ENCODE measurements around the gene ELP2. TPM values are rescaled to one million over a fixed set of nuclear protein-coding genes. Genes with fewer than 3 reads are reported as not detected.
"Not testable (repeated sequence)": the region's sequence is repeated elsewhere in the genome, so short reads cannot be mapped to it uniquely, and the experiment has no call there.

The ELP2 gene, protein sequence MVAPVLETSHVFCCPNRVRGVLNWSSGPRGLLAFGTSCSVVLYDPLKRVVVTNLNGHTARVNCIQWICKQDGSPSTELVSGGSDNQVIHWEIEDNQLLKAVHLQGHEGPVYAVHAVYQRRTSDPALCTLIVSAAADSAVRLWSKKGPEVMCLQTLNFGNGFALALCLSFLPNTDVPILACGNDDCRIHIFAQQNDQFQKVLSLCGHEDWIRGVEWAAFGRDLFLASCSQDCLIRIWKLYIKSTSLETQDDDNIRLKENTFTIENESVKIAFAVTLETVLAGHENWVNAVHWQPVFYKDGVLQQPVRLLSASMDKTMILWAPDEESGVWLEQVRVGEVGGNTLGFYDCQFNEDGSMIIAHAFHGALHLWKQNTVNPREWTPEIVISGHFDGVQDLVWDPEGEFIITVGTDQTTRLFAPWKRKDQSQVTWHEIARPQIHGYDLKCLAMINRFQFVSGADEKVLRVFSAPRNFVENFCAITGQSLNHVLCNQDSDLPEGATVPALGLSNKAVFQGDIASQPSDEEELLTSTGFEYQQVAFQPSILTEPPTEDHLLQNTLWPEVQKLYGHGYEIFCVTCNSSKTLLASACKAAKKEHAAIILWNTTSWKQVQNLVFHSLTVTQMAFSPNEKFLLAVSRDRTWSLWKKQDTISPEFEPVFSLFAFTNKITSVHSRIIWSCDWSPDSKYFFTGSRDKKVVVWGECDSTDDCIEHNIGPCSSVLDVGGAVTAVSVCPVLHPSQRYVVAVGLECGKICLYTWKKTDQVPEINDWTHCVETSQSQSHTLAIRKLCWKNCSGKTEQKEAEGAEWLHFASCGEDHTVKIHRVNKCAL
- total RNA-seq (2014; rRNA removed; shearing (Covaris generic)): 48.1 and 50.5 TPM in 2 replicates
- 39.7 and 40.3 TPM in 2 replicates for total RNA-seq (2022)
- Bru-seq, nascent RNA: percentile 76 among the genes with signal in this experiment
- BruChase-seq, experiment 1, labeled RNA remaining after a 6-hour chase: percentile 72 among the genes with signal in this experiment
- BruChase-seq, experiment 2, labeled RNA remaining after a 2-hour chase: percentile 77 among the genes with signal in this experiment
- long read RNA-seq, full-length matches to known transcripts: 36 of 49 reads
- long read RNA-seq, partial matches to known transcripts: 3 of 49 reads
- long read RNA-seq, other reads (novel, unspliced or antisense): 10 of 49 reads

DNA sequence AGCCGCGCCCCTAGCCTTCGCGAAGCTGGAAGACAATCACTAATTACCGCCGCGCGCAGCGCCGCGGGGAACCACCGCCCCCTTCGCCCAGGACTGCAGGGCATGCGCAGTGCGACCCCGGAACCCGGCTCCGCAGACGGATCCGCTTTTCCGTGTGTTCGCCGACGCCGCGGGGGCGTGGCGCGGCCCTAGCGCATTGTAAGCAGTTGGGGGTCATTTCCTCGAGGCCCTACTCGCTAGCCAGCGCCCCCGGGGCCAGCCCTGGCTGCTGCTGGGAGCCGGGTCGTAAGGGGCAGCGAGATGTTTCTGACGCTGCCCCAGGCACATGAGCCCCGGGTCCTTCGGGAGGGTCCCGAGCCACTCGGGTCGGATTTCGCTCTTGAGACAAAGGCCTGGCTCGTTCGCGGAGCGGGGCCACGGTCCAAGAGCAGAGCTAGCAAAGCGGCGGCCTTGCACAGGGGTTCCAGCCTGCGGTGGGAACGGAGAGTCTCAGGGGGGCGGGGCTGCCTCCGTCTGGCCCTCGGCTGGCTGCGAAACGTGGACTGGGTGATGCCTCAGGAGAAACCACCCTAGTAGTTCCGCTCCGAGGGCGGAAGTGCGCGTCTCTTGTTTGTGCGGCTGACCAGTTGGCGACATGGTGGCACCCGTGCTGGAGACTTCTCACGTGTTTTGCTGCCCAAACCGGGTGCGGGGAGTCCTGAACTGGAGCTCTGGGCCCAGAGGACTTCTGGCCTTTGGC is at the start of gene ELP2, which contains the start of gene SLC39A6:
ELP2 (plus strand) TSS at position 600 of the 739 bp plus-strand sequence; CDS start at position 635, 35 bp downstream.
SLC39A6 (minus strand) TSS at position 41 of the 739 bp plus-strand sequence. CDS start 2,333 bp downstream, outside the sequence.
- no peaks in the 10 kb centered on the region for H3K9me3 ChIP-seq (ENCODE audit: low read length)
- peak within 1 kb of the TSS; percentile 84 for H3K27ac ChIP-seq (ENCODE audit: low read depth, low read length, poor library complexity, severe bottlenecking)
- H2AFZ ChIP-seq (ENCODE audit: low read length): peak within 1 kb of the TSS; percentile 96
- BruUV-seq (replicated peaks): no TSS peak
- H3K4me3 ChIP-seq (ENCODE audit: low read depth, low read length, poor library complexity, severe bottlenecking): peak within 1 kb of the TSS; percentile 97
- H3K4me1 ChIP-seq (ENCODE audit: insufficient read depth, low read length, poor library complexity, severe bottlenecking): peaks cover 21% of the 10 kb centered on the region
- DNase-seq (ENCODE audit: low spot score): peak; percentile 91
- ChIA-PET CTCF (ENCODE audit: unreplicated experiment) (interaction anchor here (0.5 kb wide), 1 partner anchor 60 kb away, joined by 3 read pairs; no protein-coding TSS in a partner anchor), POLR2A (interaction anchor here (0.6 to 1.4 kb wide), 3 partner anchors 31 to 63 kb away, joined by 3 to 6 read pairs (median 4); no protein-coding TSS in a partner anchor)
- peaks cover 54% of the 10 kb centered on the region for H3K79me2 ChIP-seq (ENCODE audit: insufficient read depth, low read depth, low read length)
- H3K36me3 ChIP-seq (ENCODE audit: insufficient read depth, low read length): peaks cover 16% of the 10 kb centered on the region
- TF ChIP-seq, protein P1, sequence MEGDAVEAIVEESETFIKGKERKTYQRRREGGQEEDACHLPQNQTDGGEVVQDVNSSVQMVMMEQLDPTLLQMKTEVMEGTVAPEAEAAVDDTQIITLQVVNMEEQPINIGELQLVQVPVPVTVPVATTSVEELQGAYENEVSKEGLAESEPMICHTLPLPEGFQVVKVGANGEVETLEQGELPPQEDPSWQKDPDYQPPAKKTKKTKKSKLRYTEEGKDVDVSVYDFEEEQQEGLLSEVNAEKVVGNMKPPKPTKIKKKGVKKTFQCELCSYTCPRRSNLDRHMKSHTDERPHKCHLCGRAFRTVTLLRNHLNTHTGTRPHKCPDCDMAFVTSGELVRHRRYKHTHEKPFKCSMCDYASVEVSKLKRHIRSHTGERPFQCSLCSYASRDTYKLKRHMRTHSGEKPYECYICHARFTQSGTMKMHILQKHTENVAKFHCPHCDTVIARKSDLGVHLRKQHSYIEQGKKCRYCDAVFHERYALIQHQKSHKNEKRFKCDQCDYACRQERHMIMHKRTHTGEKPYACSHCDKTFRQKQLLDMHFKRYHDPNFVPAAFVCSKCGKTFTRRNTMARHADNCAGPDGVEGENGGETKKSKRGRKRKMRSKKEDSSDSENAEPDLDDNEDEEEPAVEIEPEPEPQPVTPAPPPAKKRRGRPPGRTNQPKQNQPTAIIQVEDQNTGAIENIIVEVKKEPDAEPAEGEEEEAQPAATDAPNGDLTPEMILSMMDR (conservative IDR thresholded peaks at IDR 0.05; ENCODE audit: low read length): no peak
- no peak for TF ChIP-seq EZH2phosphoT487 (IDR thresholded peaks at IDR 0.05; ENCODE audit: borderline replicate concordance, low read depth, low read length)
- no peaks in the 10 kb centered on the region for H3K9me2 ChIP-seq (ENCODE audit: insufficient read depth, low read length)
- intact Hi-C loops (cut with micrococcal nuclease; ENCODE audit: unreplicated experiment): no loop called here
- peak within 1 kb of the TSS; percentile 99 for H3K4me2 ChIP-seq (ENCODE audit: low read length)
- H4K20me1 ChIP-seq (ENCODE audit: insufficient read depth, low read length): no peaks in the 10 kb centered on the region

DNA sequence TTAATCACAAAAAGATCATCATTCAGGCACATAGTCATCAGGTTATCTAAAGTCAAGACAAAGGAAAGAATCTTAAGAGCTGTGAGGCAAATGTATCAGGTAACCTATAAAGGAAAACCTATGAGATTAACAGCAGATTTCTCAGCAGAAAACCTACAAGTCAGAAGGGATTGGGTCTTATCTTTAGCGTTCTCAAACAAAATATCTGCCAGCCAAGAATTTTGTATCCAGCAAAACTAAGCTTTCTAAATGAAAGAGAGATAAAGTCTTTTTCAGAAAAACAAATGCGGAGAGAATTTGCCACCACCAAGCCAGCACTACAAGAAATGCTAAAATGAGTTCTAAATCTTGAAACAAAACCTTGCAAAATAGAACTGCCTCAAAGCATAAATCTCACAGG is 48.6 kb upstream of the ELP2 start:
- POLR2A ChIA-PET: interaction anchor here (0.6 to 0.7 kb wide), 2 partner anchors 11 to 381 kb away, joined by 3 to 4 read pairs; no protein-coding TSS in a partner anchor

More for the DNA sequence above, 48.6 kb upstream of the ELP2 start:
- H3K9me3 ChIP-seq (ENCODE audit: low read length); H3K4me1 ChIP-seq (ENCODE audit: insufficient read depth, low read length, poor library complexity, severe bottlenecking); H3K79me2 ChIP-seq (ENCODE audit: insufficient read depth, low read depth, low read length); H3K36me3 ChIP-seq (ENCODE audit: insufficient read depth, low read length); H3K4me2 ChIP-seq (ENCODE audit: low read length); CTCF ChIA-PET (ENCODE audit: unreplicated experiment); H3K4me3 ChIP-seq (ENCODE audit: low read depth, low read length, poor library complexity, severe bottlenecking); H3K9me2 ChIP-seq (ENCODE audit: insufficient read depth, low read length); intact Hi-C loops (cut with micrococcal nuclease; ENCODE audit: unreplicated experiment); H4K20me1 ChIP-seq (ENCODE audit: insufficient read depth, low read length); DNase-seq (ENCODE audit: low spot score); H3K27ac ChIP-seq (ENCODE audit: low read depth, low read length, poor library complexity, severe bottlenecking); BruUV-seq (replicated peaks); H2AFZ ChIP-seq (ENCODE audit: low read length): not testable (repeated sequence)

Data from OCI-LY7 (cell line).